Measurements from ENCODE around the gene IFI6. TPM values are rescaled to one million over a fixed set of nuclear protein-coding genes. Genes with fewer than 3 reads are reported as not detected.
"Not testable (repeated sequence)": the region's sequence is repeated elsewhere in the genome, so short reads cannot be mapped to it uniquely, and the experiment has no call there.

IFI6 gene
- total RNA-seq, 1 donor from 2014 or later: 20.9 TPM

DNA sequence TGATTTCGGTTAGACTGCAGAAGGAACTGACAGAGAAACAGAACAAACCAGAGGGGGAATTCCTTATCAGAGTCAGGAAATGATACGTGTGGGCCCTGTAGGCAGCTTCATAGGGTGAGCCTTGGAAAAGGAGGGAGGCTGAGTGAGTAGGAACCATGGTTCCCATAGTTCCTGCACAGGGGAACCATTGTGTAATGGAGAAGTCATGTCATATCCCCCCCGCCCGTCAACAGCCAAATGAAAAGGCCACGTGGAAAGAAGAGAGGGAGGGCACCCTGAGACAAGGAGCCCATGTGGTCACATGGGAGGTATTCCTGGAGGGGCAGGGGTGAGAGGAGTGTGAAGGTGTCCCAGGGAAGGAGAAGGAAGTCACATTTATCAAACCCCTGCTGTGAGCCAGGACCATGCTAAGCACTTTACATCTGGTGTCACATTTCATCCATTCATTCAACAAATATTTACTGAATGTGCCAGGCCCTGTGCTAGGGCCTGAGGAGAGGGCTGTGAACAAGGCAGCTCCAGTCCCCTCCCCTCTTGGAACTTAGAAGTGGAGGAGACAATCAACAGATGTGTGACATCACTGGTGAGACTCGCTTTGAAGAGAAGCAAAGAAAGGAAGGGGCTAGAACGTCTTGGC is 21.3 kb downstream of the IFI6 start:
- peak; percentile 15 for DNase-seq (ENCODE audit: low read depth)

- DNase-seq (ENCODE audit: low read depth): no peak
Observed at GRCh38 chr1:27650171-27650538, 21.8 kb downstream of the IFI6 start.

GRCh38 chr1:27649306-27649635 is 22.7 kb downstream of the IFI6 start:
- no peak for DNase-seq (ENCODE audit: low read depth)

DNA sequence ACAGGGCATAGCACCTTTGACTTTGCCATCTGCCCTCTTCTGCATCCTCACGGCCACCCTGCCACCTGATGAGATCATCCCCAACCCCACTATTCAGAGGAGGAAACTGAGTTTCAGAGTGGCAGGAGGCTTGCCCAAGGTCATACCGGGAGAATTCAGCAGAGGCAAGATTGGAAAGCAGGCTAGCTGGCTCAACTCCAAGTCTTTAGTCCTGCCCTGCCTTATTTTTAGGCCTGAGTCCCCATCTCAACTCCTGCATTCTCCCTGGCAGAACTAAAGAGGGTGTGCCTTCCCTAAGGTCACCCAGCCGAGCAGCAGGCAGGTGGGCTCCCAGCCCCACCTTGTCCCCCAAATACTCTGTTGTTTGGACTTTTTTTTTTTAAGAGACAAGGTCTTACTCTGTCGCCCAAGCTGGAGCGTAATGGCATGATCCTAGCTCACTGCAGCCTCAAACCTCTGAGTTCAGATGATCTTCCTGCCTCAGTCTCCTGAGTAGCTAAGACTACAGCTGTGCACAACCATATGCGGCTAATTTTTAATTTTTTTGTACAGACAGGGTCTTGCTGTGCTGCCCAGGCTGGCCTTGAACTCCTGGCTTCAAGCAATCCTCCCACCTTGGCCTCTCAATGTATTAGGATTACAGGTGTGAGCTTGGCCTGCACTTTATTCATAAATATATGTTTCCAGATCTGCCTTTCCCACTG is 23.2 kb downstream of the IFI6 start:
- no peak for DNase-seq (ENCODE audit: low read depth)

DNA sequence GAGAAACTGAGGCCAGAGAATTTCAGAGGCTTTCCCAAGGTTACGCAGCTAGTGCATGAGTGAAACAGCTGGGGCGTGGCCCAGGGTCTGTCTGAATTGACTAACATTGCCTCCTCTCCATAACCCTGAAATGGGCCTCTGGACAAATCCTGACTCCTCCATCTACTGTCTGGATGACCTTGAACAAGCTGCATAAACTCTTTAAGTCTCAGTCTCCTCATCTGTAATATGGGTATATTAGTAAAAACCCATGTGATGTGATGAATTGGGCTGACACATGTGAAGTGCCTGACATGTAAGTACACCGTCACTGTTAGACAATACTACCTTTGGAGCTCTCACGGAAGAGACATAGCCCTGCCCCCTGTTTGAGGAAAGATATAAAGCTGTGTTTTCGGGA is 24.7 kb downstream of the IFI6 start:
- no peak for DNase-seq (ENCODE audit: low read depth)

- no peak for DNase-seq (ENCODE audit: low read depth)
Observed at GRCh38 chr1:27646676-27647075, 25.3 kb downstream of the IFI6 start.

DNA sequence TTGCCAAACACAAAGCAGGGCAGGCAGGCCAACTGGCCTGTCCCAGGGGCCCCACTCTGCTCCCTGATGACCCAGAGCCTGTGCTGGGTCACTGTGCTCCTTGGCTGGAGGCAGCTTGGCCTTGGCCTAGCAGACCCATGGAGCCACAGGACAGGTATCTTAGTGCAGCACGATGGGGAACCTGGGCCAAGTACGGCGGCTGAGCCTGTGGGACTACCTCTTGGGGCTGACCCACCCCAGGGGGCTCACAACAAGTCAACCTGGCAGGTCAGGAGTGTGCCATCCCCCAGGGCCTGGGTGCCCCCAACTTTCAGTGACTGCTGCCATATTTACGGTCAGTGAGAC is 26.9 kb downstream of the IFI6 start:
- DNase-seq (ENCODE audit: low read depth): no peak

DNA sequence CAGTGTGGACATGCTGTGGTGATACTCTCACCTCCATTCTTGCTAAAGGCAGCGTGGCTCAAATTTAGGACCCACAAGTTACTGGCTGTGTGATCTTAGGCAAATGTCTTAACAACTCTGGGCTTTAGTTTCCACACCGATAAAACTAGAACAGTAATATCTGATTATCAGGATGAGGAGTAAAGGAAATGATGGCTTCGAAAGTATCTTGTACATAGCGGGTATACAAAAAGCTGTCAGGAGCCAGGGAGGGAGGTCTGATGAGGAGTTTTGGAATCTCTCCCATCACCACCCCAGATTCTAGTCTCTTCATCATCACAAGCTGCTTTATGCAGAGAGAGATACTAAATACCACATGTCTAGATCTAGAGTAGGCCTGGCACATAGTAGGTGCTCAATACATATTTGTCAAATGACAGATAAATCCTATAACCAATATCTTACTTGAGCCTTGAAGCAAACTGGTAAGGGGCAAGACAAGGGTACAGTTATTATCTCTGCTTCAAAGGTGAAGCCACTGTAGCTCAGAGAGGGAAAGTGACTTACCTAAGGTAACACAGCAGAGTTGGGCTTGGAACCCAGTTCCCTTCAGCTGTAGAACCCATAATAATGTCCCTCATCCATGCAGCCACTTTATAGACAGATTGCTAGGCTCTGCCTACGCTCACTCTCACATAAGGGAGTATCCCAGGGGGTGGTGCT is 27.5 kb downstream of the IFI6 start:
- no peak for DNase-seq (ENCODE audit: low read depth)

- DNase-seq (ENCODE audit: low read depth): peak; percentile 35
Observed at GRCh38 chr1:27643600-27644368, 28.2 kb downstream of the IFI6 start.

- not testable (repeated sequence) for DNase-seq (ENCODE audit: low read depth)
Observed at GRCh38 chr1:27640514-27640913, 31.5 kb downstream of the IFI6 start.

DNA sequence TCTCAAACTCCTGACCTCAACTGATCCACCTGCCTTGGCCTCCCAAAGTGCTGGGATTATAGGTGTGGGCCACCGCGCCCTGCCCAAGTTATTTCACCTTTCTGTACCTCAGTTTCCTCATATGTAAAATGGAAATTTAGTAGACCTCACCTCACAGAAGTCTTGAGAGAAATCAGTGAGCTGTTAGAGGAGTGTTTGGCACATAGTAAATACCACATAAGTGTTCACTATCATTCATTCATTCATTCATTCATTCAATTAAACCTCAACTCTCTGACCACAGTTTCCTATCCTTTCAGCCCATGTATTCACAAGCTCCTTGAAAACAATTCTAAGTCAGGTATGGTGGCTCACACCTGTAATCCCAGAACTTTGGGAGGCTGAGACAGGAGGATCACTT is 33.2 kb downstream of the IFI6 start:
- no peak for DNase-seq (ENCODE audit: low read depth)

DNA sequence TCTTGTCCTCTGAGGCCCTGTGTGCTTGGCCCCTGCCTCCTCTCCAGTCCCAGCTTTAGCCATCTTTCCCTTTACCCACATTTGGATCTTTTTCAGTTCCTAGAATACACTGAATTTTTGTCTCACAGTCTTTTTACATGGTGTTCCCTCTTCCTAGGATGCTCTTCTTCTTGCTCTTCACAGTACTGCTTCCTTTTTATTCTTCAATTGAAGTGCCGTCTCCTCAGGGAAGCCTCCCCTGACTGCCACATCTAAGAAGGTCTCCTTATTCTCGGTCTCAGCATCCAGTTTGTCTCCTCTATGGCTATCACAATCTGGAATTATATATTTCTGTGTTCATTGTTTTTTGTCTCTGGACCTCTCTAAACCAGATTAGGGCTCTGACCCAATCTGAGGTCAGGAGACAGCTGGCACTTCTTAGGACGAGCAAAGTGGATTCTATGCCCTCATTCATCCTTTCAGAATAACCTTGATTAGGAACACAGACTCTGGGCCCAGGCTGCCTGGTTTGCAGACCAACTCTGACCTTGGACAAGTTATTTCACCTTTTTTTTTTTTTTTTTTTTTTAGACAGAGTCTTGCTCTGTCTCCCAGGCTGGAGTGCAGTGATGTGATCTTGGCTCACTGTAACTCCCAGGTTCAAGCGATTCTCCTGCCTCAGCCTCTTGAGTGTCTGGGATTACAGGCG is 33.8 kb downstream of the IFI6 start:
- no peak for DNase-seq (ENCODE audit: low read depth)

GRCh38 chr1:27635396-27636142 is 36.4 kb downstream of the IFI6 start:
- DNase-seq (ENCODE audit: low read depth): no peak

DNA sequence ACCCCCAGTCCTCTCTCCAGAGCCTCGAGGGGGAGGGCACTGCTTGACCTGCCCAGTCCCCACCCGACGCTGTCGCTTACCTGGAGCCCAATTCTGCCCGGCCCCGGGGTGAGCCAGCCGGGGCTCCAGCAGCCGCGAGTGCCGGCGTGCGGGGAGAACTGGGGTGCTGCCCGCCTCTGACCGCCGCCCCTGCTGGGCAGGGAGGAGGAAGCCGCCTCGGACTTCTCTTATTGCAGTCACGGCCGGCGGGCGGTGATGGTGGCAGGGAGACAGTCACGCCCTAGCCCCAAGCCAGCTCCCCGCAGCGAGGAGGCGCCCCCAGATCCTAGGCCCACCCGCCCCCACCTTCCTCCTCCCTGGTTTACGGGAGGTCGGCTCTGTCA is 37.0 kb downstream of the IFI6 start, which contains the start of gene FGR:
FGR (minus strand) TSS at position 201 of the 383 bp plus-strand sequence. CDS start 11,269 bp downstream, outside the sequence.
- no peak for DNase-seq (ENCODE audit: low read depth)

GRCh38 chr1:27634177-27634984 is 37.6 kb downstream of the IFI6 start:
- DNase-seq (ENCODE audit: low read depth): no peak

DNA sequence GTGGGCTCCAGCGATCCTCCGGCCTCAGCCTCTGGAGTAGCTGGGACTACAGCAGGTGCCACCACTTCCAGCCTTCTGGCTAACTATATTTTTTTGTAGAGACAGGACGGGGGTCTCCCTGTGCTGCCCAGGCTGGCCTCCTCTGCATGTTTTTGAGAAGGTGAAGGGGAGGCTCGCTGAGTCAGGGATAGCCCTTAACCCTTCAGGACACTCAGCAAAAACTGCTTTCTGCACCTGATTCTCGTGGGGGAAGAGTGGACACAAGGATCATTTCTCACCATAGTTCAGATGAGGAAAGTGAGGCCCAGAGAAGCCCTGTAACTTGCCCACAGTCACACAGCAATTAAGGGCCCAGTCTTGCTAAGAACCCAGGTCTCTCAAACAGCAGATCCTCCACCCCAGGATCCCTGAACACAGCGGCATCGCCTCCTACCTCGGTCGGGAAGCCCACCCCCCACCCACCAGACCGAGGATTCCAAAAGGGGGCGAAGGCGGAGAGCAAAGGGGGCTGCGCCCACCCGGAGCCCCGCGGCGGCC is 38.3 kb downstream of the IFI6 start:
- DNase-seq (ENCODE audit: low read depth): no peak

DNA sequence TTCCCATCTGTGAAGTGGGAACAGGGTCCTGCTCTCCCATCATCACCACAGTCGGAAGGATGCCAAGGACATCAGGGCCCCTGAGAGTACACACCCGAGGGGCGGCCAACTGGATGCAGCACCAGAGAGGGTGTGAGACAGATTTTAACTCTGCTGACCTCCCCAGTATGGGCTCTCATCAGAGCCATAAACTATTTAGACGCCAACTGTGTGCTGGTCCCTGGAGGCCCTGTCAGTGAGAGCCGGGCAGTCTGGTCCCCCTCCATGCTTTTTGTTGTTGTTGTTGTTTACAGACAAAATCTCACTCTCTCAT is 38.7 kb downstream of the IFI6 start:
- no peak for DNase-seq (ENCODE audit: low read depth)

- no peak for DNase-seq (ENCODE audit: low read depth)
Observed at GRCh38 chr1:27632387-27633297, 39.4 kb downstream of the IFI6 start.

DNA sequence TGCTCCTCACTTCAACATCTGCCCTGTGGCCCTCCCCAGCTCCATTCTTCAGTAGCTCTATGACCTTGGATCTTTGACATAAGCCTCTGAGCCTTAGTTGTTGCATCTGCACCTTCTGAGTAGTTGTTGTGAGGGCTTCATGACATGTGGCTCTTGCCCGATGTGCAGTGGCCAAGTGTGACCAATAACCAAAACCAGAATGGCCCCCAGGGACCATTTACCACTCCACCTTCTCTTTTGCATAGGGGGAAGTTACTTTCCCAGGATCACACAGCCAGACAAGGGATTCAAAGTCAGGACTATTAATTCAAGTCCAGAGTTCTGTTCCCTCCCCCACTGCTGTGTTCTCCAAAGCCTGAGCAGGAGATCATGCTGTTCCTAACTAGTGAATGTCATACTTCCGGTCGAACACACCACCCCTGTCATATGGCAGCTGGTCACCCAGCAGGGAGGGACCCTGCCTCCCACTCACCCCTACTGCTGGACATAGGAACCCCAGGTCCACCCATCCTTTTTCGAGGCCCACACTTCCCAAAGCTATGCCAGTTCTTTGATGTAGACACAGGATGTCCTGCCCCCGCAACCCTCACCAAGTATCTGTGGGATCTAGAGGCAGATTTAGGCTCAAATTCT is 41.0 kb downstream of the IFI6 start:
- DNase-seq (ENCODE audit: low read depth): no peak

All from renal cortical epithelial cell (primary cell).